ENCODE results near the gene SPACA4.

DNA sequence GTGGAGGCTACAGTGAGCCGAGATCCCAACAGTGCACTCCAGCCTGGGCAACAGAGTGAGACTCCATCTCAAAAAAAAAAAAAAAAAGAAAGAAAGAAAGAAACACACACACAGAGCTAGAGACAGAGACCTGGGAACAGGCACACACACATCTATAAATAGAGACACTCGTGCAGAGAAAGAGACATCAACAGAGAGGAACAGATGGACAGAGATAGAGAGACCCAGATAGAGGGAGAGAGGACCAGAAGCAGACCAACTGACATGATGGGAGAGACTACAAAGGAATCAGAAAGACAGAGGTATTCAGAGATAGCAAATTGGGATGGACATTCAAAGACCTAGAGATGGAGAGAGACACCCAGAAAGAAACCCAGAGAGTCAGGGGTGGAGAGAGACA is 41.6 kb downstream of the SPACA4 start:
- no peak for TF ChIP-seq EZH2phosphoT487 (IDR thresholded peaks at IDR 0.05; ENCODE audit: borderline replicate concordance, low read length)
- TF ChIP-seq CTCF (IDR thresholded peaks at IDR 0.05; ENCODE audit: low read depth, low read length, poor library complexity, severe bottlenecking): no peak
